NB4 (cell line): ENCODE results near the gene POU6F2.

Source experiments
- DNase-seq: peaks from one replicate; pipeline ENCODE4 v3.0.0; 2010; ENCODE audit warnings: low read depth
- H3K4me3 ChIP-seq: one replicate; pipeline ENCODE4 v1.5.1; 2011; ENCODE audit warnings: mild to moderate bottlenecking, low read depth, low read length, moderate library complexity
- MYC ChIP-seq: IDR thresholded peaks from 2 replicates; pipeline ENCODE4 v1.6.1; 2011; ENCODE audit warnings: low read depth, low read length
- POLR2A ChIP-seq: IDR thresholded peaks from 2 replicates; pipeline ENCODE4 v1.6.1; 2011; ENCODE audit warnings: mild to moderate bottlenecking; ENCODE audit not compliant: insufficient read length; ENCODE audit errors: extremely low read depth
- TF ChIP-seq, protein P1 (sequence below): IDR thresholded peaks from one replicate; pipeline ENCODE4 v1.5.1; 2012; ENCODE audit warnings: low read depth, low read length
- TF ChIP-seq, protein P2 (sequence below): IDR thresholded peaks from 2 replicates; pipeline ENCODE4 v1.6.1; 2011; ENCODE audit warnings: low read depth, low read length

The POU6F2 gene

DNA sequence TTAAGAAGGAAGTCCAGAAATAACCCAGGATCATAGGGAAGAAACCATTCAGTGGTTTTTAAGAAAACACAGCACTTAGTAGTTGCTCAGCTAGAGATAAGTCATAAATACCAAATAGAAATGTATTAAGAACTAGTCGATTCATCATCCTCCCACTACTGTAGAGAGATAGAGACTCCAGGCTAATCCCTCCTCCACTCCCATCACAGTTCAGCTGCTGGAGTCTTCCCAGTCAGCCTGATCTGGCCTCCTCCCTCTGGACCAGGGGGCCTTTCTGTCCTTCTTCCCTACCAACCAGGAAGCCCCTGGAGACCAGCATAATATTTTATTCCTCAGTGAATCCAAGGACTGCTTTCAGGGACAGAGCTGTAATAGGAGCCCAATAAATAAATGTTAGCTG lies 294.4 kb downstream of the POU6F2 start:
- no peak for DNase-seq
- TF ChIP-seq, protein P1, sequence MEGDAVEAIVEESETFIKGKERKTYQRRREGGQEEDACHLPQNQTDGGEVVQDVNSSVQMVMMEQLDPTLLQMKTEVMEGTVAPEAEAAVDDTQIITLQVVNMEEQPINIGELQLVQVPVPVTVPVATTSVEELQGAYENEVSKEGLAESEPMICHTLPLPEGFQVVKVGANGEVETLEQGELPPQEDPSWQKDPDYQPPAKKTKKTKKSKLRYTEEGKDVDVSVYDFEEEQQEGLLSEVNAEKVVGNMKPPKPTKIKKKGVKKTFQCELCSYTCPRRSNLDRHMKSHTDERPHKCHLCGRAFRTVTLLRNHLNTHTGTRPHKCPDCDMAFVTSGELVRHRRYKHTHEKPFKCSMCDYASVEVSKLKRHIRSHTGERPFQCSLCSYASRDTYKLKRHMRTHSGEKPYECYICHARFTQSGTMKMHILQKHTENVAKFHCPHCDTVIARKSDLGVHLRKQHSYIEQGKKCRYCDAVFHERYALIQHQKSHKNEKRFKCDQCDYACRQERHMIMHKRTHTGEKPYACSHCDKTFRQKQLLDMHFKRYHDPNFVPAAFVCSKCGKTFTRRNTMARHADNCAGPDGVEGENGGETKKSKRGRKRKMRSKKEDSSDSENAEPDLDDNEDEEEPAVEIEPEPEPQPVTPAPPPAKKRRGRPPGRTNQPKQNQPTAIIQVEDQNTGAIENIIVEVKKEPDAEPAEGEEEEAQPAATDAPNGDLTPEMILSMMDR: no peak
- TF ChIP-seq POLR2A (no peak), MYC (no peak)
- TF ChIP-seq, protein P2, sequence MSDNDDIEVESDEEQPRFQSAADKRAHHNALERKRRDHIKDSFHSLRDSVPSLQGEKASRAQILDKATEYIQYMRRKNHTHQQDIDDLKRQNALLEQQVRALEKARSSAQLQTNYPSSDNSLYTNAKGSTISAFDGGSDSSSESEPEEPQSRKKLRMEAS: no peak

DNA sequence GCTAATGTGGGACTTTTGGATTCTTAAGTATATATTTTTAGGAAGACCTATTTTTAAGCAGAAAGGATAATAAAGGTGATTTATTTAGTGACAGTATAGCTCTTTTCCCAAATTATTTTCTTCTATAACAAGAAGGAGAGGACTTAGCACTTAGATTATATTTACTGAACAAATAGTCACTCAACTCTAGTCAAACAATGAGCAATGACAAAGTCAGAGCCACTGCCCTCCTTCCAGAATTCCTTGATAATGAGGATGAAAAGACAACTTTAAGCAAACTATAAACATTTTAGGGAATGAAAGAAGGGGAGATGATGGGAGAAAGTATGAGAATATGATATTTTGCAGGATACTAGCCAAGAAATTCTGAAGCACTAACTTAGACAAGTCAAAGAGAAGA lies 295.0 kb downstream of the POU6F2 start:
- H3K4me3 ChIP-seq: no peak overlapping the region
- DNase-seq: no peak
- TF ChIP-seq, protein P1: no peak
- TF ChIP-seq MYC (no peak), POLR2A (no peak)
- TF ChIP-seq, protein P2: no peak

More for the DNA sequence above, 294.4 kb downstream of the POU6F2 start:
- H3K4me3 ChIP-seq: no peak overlapping the region

- no peak for DNase-seq
- TF ChIP-seq, protein P2: no peak
- TF ChIP-seq POLR2A (no peak), MYC (no peak)
- TF ChIP-seq, protein P1: no peak
Measured at GRCh38 chr7:39280337-39280736, 302.6 kb downstream of the POU6F2 start.

GRCh38 chr7:39285256-39285655 lies 307.5 kb downstream of the POU6F2 start:
- TF ChIP-seq POLR2A (no peak), MYC (no peak)
- TF ChIP-seq, protein P2: no peak
- TF ChIP-seq, protein P1: no peak
- no peak for DNase-seq
- no peak overlapping the region for H3K4me3 ChIP-seq

More at GRCh38 chr7:39280337-39280736, 302.6 kb downstream of the POU6F2 start:
- H3K4me3 ChIP-seq: no peak overlapping the region

GRCh38 chr7:39288303-39288702 lies 310.6 kb downstream of the POU6F2 start:
- TF ChIP-seq MYC: no peak
- no peak for TF ChIP-seq POLR2A
- TF ChIP-seq, protein P1: no peak
- TF ChIP-seq, protein P2: no peak
- no peak for DNase-seq
- no peak overlapping the region for H3K4me3 ChIP-seq
